ENCODE measurements around the gene RAB27A.

GRCh38 chr15:55247766-55248427, 41.7 kb downstream of the RAB27A start:
- TF ChIP-seq CTCF (IDR thresholded peaks at IDR 0.05) = no peak
- no peak for TF ChIP-seq ZSCAN18 (CRISPR knock-in tag; IDR thresholded peaks at IDR 0.05)
- TF ChIP-seq IRF1 (CRISPR knock-in tag; IDR thresholded peaks at IDR 0.05) = no peak
- no peak for TF ChIP-seq ZNF219 (CRISPR knock-in tag; IDR thresholded peaks at IDR 0.05; ENCODE audit: borderline replicate concordance)
- TF ChIP-seq MYBL2 (CRISPR knock-in tag; IDR thresholded peaks at IDR 0.05) = no peak
